Right renal pelvis (tissue), 4 donors: Measurements from ENCODE around the gene ADRA1B. TPM values are rescaled to one million over a fixed set of nuclear protein-coding genes. Genes with fewer than 3 reads are reported as not detected.
A peak's percentile ranks its signal among the peaks of the same experiment; 100 is the strongest.
"Not testable (repeated sequence)": the region's sequence is repeated elsewhere in the genome, so short reads cannot be mapped to it uniquely, and the experiment has no call there.

ENCODE experiments used
- DNase-seq, 4 donors: peaks; one replicate each; pipeline ENCODE4 v3.0.0-alpha.2; 2013; ENCODE audit warnings: low read depth in 4 of 4, low spot score in 3 of 4, missing footprints in 1 of 4
- polyA plus RNA-seq, 4 donors: library from polyadenylated mRNA; unstranded; fragments of 120-200 nt; gene quantifications; one replicate each; pipeline ENCODE4 v1.2.1, GENCODE V29; 2013; ENCODE audit not compliant: insufficient read length in 4 of 4

ADRA1B gene
- polyA plus RNA-seq, 4 donors = 2.4 to 3.1 (median 3.0) TPM

DNA sequence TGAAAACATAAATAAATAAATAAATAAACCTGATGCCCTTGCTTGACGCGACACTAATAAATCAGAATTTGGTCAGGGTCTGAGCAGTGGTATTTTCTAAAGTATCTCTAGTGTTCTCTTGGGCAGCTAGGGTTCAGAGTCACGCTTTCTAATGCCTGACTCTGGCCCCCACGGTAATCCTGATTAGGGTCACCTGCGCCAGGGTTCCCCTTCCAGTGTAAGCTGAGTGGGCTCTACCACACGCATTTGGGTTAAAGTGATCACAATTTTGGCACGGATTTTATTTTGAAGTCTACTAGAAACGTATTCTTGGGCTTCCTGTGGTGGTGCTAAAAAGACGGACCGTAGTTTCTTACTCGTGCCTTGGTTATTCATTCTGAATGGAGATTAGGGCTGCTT, 93.3 kb downstream of the ADRA1B start:
- DNase-seq = no peak

DNA sequence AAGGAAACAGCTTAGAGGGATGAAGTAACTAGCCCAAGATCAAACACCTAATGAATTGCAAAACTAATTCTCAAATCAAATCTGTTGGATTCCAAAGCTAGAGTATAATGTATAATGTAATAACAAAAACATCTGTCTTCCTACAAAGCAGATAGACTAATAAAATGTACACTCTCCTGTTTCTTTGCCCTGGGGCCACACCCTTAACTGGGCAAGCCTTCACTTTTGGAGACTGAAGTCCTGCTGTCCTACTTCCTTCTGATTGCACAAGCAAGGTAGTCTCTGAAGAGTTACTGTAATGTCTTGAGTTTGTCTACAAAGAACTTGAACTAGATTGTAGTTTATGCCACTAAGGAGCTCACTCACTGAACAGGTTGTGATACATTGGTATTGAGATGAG, 95.2 kb downstream of the ADRA1B start:
- DNase-seq = no peak

DNA sequence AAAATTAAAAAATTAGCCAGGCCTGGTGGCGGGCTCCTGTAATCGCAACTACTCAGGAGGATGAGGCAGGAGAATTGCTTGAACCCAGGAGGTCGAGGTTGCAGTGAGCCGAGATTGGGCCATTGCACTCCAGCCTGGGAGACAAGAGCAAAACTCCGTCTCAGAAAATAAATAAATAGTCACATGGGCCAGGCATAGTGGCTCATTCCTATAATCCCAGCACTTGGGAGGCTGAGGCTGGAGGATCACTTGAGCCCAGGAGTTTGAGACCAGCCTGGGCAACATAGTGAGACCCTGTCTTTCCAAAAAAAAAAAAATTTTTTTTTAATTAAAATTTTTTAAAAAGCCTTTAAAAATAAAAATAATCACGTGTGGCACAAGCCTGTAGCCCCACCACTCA, 97.9 kb downstream of the ADRA1B start:
- DNase-seq = not testable (repeated sequence)

DNA sequence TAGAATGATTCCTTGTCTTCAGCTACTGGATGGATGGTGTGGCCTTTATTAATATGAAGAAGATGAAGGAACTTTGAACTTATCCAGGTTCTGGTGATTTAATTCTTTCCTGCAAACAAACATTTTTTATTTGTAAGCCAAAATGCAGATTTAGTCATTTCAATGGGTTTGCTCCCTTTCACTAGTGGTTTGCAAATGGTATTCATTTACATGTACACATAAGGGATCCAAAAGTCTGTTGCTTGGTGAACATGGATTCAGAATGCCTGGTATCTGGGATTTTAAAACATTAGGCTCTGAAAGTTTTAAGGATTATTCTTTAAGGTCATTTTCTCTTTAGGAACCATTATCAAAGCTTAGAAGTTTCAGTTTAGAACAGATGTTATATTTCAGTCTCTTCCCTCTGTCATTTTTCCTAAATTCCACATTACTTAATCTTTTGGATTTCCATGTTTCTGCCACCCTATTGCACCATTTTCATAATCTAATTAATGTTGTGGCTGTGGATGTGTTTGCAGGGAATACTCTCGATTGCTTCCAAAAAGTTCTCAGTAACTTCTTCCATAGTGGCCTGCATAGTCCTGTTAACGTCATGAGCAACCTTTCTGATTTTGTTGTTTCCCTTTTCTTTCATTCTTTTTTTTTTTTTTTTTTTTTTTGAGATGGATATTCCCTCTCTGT, 102.8 kb downstream of the ADRA1B start:
- no peak for DNase-seq

DNA sequence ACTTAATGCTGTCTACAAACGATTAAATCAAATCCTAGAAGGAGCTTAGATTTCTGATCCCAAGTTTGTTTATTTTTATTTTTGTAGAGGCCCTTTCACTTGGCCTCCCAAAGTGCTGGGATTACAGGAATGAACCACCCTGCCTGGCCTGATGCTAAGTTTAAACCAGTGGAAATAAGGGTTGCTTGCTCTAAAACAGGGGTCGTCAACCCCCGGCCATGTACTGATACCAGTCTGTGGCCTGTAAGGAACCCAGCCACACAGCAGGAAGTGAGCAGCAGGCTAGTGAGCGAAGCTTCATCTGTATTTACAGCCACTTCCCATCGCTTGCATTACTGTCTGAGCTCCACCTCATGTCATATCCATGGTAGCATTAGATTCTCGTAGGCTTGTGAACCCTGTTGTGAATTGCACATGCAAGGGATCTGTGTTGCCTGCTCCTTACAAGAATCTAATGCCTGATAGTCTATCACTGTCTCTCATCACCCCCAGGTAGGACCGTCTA, 104.0 kb downstream of the ADRA1B start:
- DNase-seq = no peak

DNA sequence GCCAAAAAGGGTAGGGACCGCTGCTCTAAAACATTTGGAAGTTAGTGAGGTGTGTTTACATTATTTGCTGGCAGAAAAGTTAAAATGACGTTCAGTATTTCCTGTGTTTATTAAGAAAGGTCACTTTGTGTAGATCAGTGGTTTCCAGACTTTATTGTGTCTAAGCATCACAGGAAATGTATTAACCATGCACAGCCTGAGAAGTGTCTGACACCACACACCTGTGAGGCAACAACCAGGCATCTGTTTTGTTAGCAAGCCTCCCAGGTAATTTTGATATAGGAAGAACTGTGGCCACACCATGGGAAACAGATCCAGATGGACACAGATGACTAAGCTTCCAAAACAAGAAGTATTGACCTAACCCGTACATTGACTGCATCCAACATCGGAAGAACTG, 104.7 kb downstream of the ADRA1B start:
- no peak for DNase-seq

DNA sequence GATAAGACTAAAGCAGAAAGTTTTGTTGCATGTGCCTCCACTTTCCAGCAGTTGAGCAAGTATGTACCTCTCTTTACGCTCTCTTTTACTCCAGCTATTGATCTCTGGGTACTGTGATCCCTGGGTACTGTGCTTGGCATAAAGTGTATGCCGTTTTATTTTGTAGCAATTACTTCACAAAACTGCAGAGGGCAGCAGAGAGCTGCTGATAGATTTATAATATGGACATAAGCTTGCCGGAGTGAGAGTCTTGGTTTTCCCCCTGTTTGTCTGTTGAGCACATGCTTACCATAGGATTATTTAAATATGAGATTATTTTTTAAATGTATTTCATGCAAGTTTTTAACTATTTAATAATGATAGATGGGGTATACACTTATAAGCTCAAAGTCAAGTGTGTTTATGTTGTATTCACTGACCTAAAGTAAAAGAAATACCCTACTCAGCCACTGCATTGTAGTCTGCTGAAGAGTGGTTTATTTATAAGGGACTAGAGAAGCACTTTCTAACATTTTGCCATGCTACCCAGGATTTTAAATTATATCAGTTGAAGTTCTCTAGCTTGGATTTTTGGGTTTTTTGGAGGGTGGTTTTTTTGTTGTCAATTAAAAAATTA, 105.7 kb downstream of the ADRA1B start:
- peak in 3 of 4 donors; percentile 44 to 70 (median 54) for DNase-seq

Other genes with a start within 250 kb of the ADRA1B start
- 10 to 100 TPM; 59.9 to 70.6 (median 69.3) TPM for gene TTC1, start 92.7 kb downstream of the ADRA1B start, polyA plus RNA-seq
- gene PWWP2A, start 203.0 kb downstream of the ADRA1B start, polyA plus RNA-seq = 10 to 100 TPM; 28.8 to 34.3 (median 31.0) TPM